CD4-positive, alpha-beta T cell (primary cell): ENCODE results near the gene SNX1. TPM values are rescaled to one million over a fixed set of nuclear protein-coding genes. Genes with fewer than 3 reads are reported as not detected.

Experiments
- ATAC-seq: fragments of 200-7000 bp; cut with Tn5 transposase; one replicate; pipeline ENCODE4 v1.10.0; 2022; ENCODE audit warnings: mild to moderate bottlenecking; ENCODE audit not compliant: poor library complexity
- CTCF ChIA-PET: fragments of 350-600 bp; sonication (Branson Sonifier 250); formaldehyde crosslinking; loops from one replicate; lab custom pipeline; 2021; ENCODE audit warnings: antibody characterized with exemption, inconsistent platforms; lab: Charles Lee
- POLR2A ChIA-PET: fragments of 350-600 bp; sonication (Branson Sonifier 250); formaldehyde crosslinking; loops from one replicate; lab custom pipeline; 2021; ENCODE audit warnings: antibody characterized with exemption, inconsistent platforms; lab: Charles Lee
- DNase-seq, 14 experiments: peaks; one replicate each; pipeline ENCODE4 v3.0.0-alpha.2; 2013 to 2020; ENCODE audit warnings: mixed read lengths in 2 of 14
- H3K27ac ChIP-seq, 2 donors: one replicate each; pipeline versions ENCODE4 v1.5.1 to v1.7.0; 2013; ENCODE audit warnings: low read length in 2 of 2, low read depth in 1 of 2, mild to moderate bottlenecking in 1 of 2
- H3K27me3 ChIP-seq, 2 experiments: 1 replicate in 1 of 2; 2 replicates in 1 of 2; pipeline versions ENCODE4 v1.6.1 to v1.7.0; 2013; ENCODE audit warnings: low read length in 2 of 2, control low read depth in 1 of 2, mild to moderate bottlenecking in 1 of 2, moderate library complexity in 1 of 2; ENCODE audit not compliant: insufficient read depth in 2 of 2, control insufficient read depth in 1 of 2
- H3K36me3 ChIP-seq: one replicate; pipeline ENCODE4 v1.6.1; 2013; ENCODE audit warnings: low read length, control low read depth; ENCODE audit not compliant: insufficient read depth
- H3K4me1 ChIP-seq: one replicate; pipeline ENCODE4 v1.6.1; 2013; ENCODE audit warnings: low read length, control low read depth; ENCODE audit not compliant: insufficient read depth
- H3K4me3 ChIP-seq: one replicate; pipeline ENCODE4 v1.5.1; 2013; ENCODE audit warnings: mild to moderate bottlenecking, low read length, moderate library complexity
- H3K9me3 ChIP-seq, 2 experiments: 1 replicate in 1 of 2; 2 replicates in 1 of 2; pipeline versions ENCODE4 v1.6.1 to v1.7.0; 2013; ENCODE audit warnings: low read length in 2 of 2, mild to moderate bottlenecking in 2 of 2, control low read depth in 1 of 2, moderate library complexity in 1 of 2; ENCODE audit not compliant: control insufficient read depth in 1 of 2, insufficient read depth in 1 of 2
- H3K27ac Mint-ChIP-seq: one replicate; pipeline ENCODE4 v1.8.0; 2020; ENCODE audit warnings: mixed read lengths
- H3K27me3 Mint-ChIP-seq: one replicate; pipeline ENCODE4 v1.8.0; 2021; ENCODE audit warnings: mixed read lengths
- H3K36me3 Mint-ChIP-seq: one replicate; pipeline ENCODE4 v1.8.0; 2021; ENCODE audit warnings: low read depth, mixed read lengths
- H3K4me1 Mint-ChIP-seq: one replicate; pipeline ENCODE4 v1.8.0; 2021; ENCODE audit warnings: low read depth, mixed read lengths
- H3K4me3 Mint-ChIP-seq: one replicate; pipeline ENCODE4 v1.8.0; 2020; ENCODE audit warnings: mild to moderate bottlenecking, mixed read lengths
- H3K9me3 Mint-ChIP-seq: one replicate; pipeline ENCODE4 v1.8.0; 2020; ENCODE audit warnings: mixed read lengths
- CTCF ChIP-seq: fragments of 200-600 bp; IDR thresholded peaks from one replicate; pipeline ENCODE4 v1.8.0; 2022; ENCODE audit warnings: antibody characterized with exemption, mild to moderate bottlenecking
- intact Hi-C, 2 experiments: fragments of 100-400 bp; cut with DNase I in 1 of 2; cut with micrococcal nuclease in 1 of 2; formaldehyde crosslinking; loops; one replicate each; pipeline versions ENCODE4 v1.15.1 to v1.9.0; 2023 to 2025; cut with DNase I, micrococcal nuclease
- total RNA-seq, 174 experiments: library from RNA in 2 of 174; stranded (reverse) in 2 of 174; gene quantifications; one replicate each; pipeline ENCODE4 v1.2.3 and lab custom pipeline; 2021 to 2026

SNX1 gene
- total RNA-seq, 2 experiments from 2014 or later = 57.0 to 61.1 TPM

GRCh38 chr15:64146520-64146884, 50.7 kb downstream of the SNX1 start:
- no peak for TF ChIP-seq CTCF
- CTCF ChIA-PET = no interaction called here
- peaks cover 39% of the 10 kb centered on the region for H3K36me3 Mint-ChIP-seq

GRCh38 chr15:64146885-64147681, 51.3 kb downstream of the SNX1 start:
- Histone ChIP-seq H3K4me1 (peaks cover 17% of the 10 kb centered on the region), H3K9me3 (no peaks in the 10 kb centered on the region), H3K27me3 (peaks cover 6 to 7% of the 10 kb centered on the region in 2 experiments), H3K27ac (no peak overlapping the region), H3K4me3 (no peak overlapping the region), H3K36me3 (peaks cover 24% of the 10 kb centered on the region)
- TF ChIP-seq CTCF = no peak
- intact Hi-C loops = no loop called here
- ChIA-PET CTCF (no interaction called here), POLR2A (interaction anchor here (0.7 to 1.1 kb wide), 2 partner anchors 16 to 513 kb away, joined by 3 read pairs; no protein-coding TSS in a partner anchor)
- peaks cover 34% of the 10 kb centered on the region for H3K36me3 Mint-ChIP-seq
- H3K4me3 Mint-ChIP-seq = no peak overlapping the region
- H3K27me3 Mint-ChIP-seq = peaks cover 14% of the 10 kb centered on the region
- ATAC-seq (no peak), DNase-seq (no peak)
- H3K4me1 Mint-ChIP-seq = peaks cover 16% of the 10 kb centered on the region
- no peak overlapping the region for H3K27ac Mint-ChIP-seq
- no peaks in the 10 kb centered on the region for H3K9me3 Mint-ChIP-seq

More at GRCh38 chr15:64146520-64146884, 50.7 kb downstream of the SNX1 start:
- no peak overlapping the region for H3K4me3 Mint-ChIP-seq
- Histone ChIP-seq H3K4me1 (peaks cover 12% of the 10 kb centered on the region), H3K9me3 (no peaks in the 10 kb centered on the region), H3K27me3 (peaks cover 4% of the 10 kb centered on the region in 2 experiments), H3K27ac (no peak overlapping the region), H3K4me3 (no peak overlapping the region), H3K36me3 (peaks cover 29% of the 10 kb centered on the region)
- H3K27ac Mint-ChIP-seq = no peak overlapping the region
- ATAC-seq (no peak), DNase-seq (no peak)
- peaks cover 14% of the 10 kb centered on the region for H3K27me3 Mint-ChIP-seq
- no peaks in the 10 kb centered on the region for H3K9me3 Mint-ChIP-seq
- intact Hi-C loops = no loop called here
- peaks cover 16% of the 10 kb centered on the region for H3K4me1 Mint-ChIP-seq
- POLR2A ChIA-PET = interaction anchor here (0.7 to 1.1 kb wide), 2 partner anchors 17 to 513 kb away, joined by 3 read pairs; no protein-coding TSS in a partner anchor

- Histone ChIP-seq H3K9me3 (no peaks in the 10 kb centered on the region), H3K4me3 (no peak overlapping the region), H3K27me3 (peaks cover 15 to 17% of the 10 kb centered on the region in 2 experiments), H3K27ac (no peak overlapping the region), H3K36me3 (peaks cover 15% of the 10 kb centered on the region), H3K4me1 (peaks cover 28% of the 10 kb centered on the region)
- H3K9me3 Mint-ChIP-seq = no peaks in the 10 kb centered on the region
- ATAC-seq (no peak), DNase-seq (no peak)
- TF ChIP-seq CTCF = no peak
- H3K4me1 Mint-ChIP-seq = peaks cover 24% of the 10 kb centered on the region
- no peak overlapping the region for H3K27ac Mint-ChIP-seq
- H3K4me3 Mint-ChIP-seq = no peak overlapping the region
- POLR2A ChIA-PET = interaction anchor here (2.1 kb wide), 1 partner anchor 15 kb away, joined by 10 read pairs; the partner anchor contains the start of gene PPIB
- intact Hi-C loops = no loop called here
- H3K36me3 Mint-ChIP-seq = peaks cover 23% of the 10 kb centered on the region
- peaks cover 23% of the 10 kb centered on the region for H3K27me3 Mint-ChIP-seq
- CTCF ChIA-PET = no interaction called here
These were observed 52.4 kb downstream of the SNX1 start for GRCh38 chr15:64148168-64148567.
